ENCODE results near the gene MAPK10.
A peak's percentile ranks its signal among the peaks of the same experiment; 100 is the strongest.
"Not testable (repeated sequence)": the region's sequence is repeated elsewhere in the genome, so short reads cannot be mapped to it uniquely, and the experiment has no call there.

The MAPK10 gene

GRCh38 chr4:86184216-86184900 lies 175.5 kb downstream of the MAPK10 start:
- DNase-seq (ENCODE audit: low spot score) = no peak

GRCh38 chr4:86181585-86181984 lies 178.3 kb downstream of the MAPK10 start:
- no peak for DNase-seq (ENCODE audit: low spot score)

GRCh38 chr4:86178211-86178610 lies 181.6 kb downstream of the MAPK10 start:
- DNase-seq (ENCODE audit: low spot score) = no peak

- DNase-seq (ENCODE audit: low spot score) = no peak
These were observed 185.3 kb downstream of the MAPK10 start for GRCh38 chr4:86174506-86174905.

GRCh38 chr4:86168335-86168734 lies 191.5 kb downstream of the MAPK10 start:
- DNase-seq (ENCODE audit: low spot score) = not testable (repeated sequence)

- no peak for DNase-seq (ENCODE audit: low spot score)
These were observed 199.4 kb downstream of the MAPK10 start for GRCh38 chr4:86160426-86160825.

GRCh38 chr4:86159216-86159615 lies 200.6 kb downstream of the MAPK10 start:
- no peak for DNase-seq (ENCODE audit: low spot score)

GRCh38 chr4:86156531-86156930 lies 203.3 kb downstream of the MAPK10 start:
- DNase-seq (ENCODE audit: low spot score) = no peak

GRCh38 chr4:86155766-86156165 lies 204.1 kb downstream of the MAPK10 start:
- DNase-seq (ENCODE audit: low spot score) = no peak

GRCh38 chr4:86152454-86152853 lies 207.4 kb downstream of the MAPK10 start:
- peak; percentile 23 for DNase-seq (ENCODE audit: low spot score)

GRCh38 chr4:86151196-86151595 lies 208.7 kb downstream of the MAPK10 start:
- DNase-seq (ENCODE audit: low spot score) = no peak

GRCh38 chr4:86141161-86141560 lies 218.7 kb downstream of the MAPK10 start:
- DNase-seq (ENCODE audit: low spot score) = no peak

GRCh38 chr4:86132468-86132867 lies 227.4 kb downstream of the MAPK10 start:
- no peak for DNase-seq (ENCODE audit: low spot score)

- no peak for DNase-seq (ENCODE audit: low spot score)
These were observed 228.4 kb downstream of the MAPK10 start for GRCh38 chr4:86131456-86131855.

GRCh38 chr4:86130160-86130933 lies 229.5 kb downstream of the MAPK10 start:
- DNase-seq (ENCODE audit: low spot score) = no peak

- DNase-seq (ENCODE audit: low spot score) = no peak
These were observed 230.3 kb downstream of the MAPK10 start for GRCh38 chr4:86129546-86129945.

- no peak for DNase-seq (ENCODE audit: low spot score)
These were observed 237.4 kb downstream of the MAPK10 start for GRCh38 chr4:86122404-86122803.

- DNase-seq (ENCODE audit: low spot score) = no peak
These were observed 241.1 kb downstream of the MAPK10 start for GRCh38 chr4:86118711-86119110.

- DNase-seq (ENCODE audit: low spot score) = peak; percentile 49
These were observed 242.0 kb downstream of the MAPK10 start for GRCh38 chr4:86117705-86118302.

- DNase-seq (ENCODE audit: low spot score) = no peak
These were observed 245.3 kb downstream of the MAPK10 start for GRCh38 chr4:86114563-86114962.

- no peak for DNase-seq (ENCODE audit: low spot score)
These were observed 251.0 kb downstream of the MAPK10 start for GRCh38 chr4:86108834-86109233.

- DNase-seq (ENCODE audit: low spot score) = no peak
These were observed 251.7 kb downstream of the MAPK10 start for GRCh38 chr4:86108137-86108536.

GRCh38 chr4:86107112-86107511 lies 252.7 kb downstream of the MAPK10 start:
- DNase-seq (ENCODE audit: low spot score) = no peak

Data from putamen (tissue), 1 donor.